ENCODE measurements around the gene ZNF609.
A peak's percentile ranks its signal among the peaks of the same experiment; 100 is the strongest.

Gene ZNF609

GRCh38 chr15:64460206-64460723 lies at the start of gene ZNF609:
Gene ZNF609, plus strand, starts transcription at chr15:64460578. Its CDS starts 38,842 bp downstream, at chr15:64499420.
- peak; percentile 85 to 98 (median 92) for DNase-seq
- intact Hi-C loops (cut with DNase I): loop anchor here (5.0 to 10.0 kb wide), 2 partner anchors 62 to 175 kb away; no protein-coding TSS in a partner anchor

- intact Hi-C loops (cut with DNase I): no loop called here
- DNase-seq: no peak
Observed at GRCh38 chr15:64412216-64412615, 48.2 kb upstream of the ZNF609 start.

GRCh38 chr15:64422697-64423096 lies 37.7 kb upstream of the ZNF609 start:
- intact Hi-C loops (cut with DNase I): no loop called here
- DNase-seq: no peak

GRCh38 chr15:64423970-64424369 lies 36.4 kb upstream of the ZNF609 start:
- intact Hi-C loops (cut with DNase I): no loop called here
- DNase-seq: no peak

GRCh38 chr15:64425221-64425620 lies 35.2 kb upstream of the ZNF609 start:
- DNase-seq: no peak
- intact Hi-C loops (cut with DNase I): no loop called here

GRCh38 chr15:64426845-64427465 lies 33.4 kb upstream of the ZNF609 start:
- intact Hi-C loops (cut with DNase I): loop anchor here (2.0 kb wide), 1 partner anchor 254 kb away; no protein-coding TSS in a partner anchor
- peak in 1 of 10 donors; percentile 58 for DNase-seq

GRCh38 chr15:64429448-64429847 lies 30.9 kb upstream of the ZNF609 start:
- intact Hi-C loops (cut with DNase I): no loop called here
- no peak for DNase-seq

GRCh38 chr15:64430000-64430735 lies 30.2 kb upstream of the ZNF609 start:
- intact Hi-C loops (cut with DNase I): no loop called here
- no peak for DNase-seq

GRCh38 chr15:64437982-64438381 lies 22.4 kb upstream of the ZNF609 start:
- no peak for DNase-seq
- intact Hi-C loops (cut with DNase I): no loop called here

GRCh38 chr15:64438653-64439447 lies 21.5 kb upstream of the ZNF609 start:
- no peak for DNase-seq
- intact Hi-C loops (cut with DNase I): no loop called here

- intact Hi-C loops (cut with DNase I): no loop called here
- no peak for DNase-seq
Observed at GRCh38 chr15:64441852-64442251, 18.5 kb upstream of the ZNF609 start.

GRCh38 chr15:64443016-64443415 lies 17.4 kb upstream of the ZNF609 start:
- intact Hi-C loops (cut with DNase I): no loop called here
- no peak for DNase-seq

GRCh38 chr15:64443747-64444621 lies 16.4 kb upstream of the ZNF609 start:
- intact Hi-C loops (cut with DNase I): no loop called here
- DNase-seq: no peak

GRCh38 chr15:64444836-64445235 lies 15.5 kb upstream of the ZNF609 start:
- no peak for DNase-seq
- intact Hi-C loops (cut with DNase I): no loop called here

GRCh38 chr15:64447536-64448315 lies 12.7 kb upstream of the ZNF609 start:
- intact Hi-C loops (cut with DNase I): no loop called here
- no peak for DNase-seq

GRCh38 chr15:64452988-64453688 lies 7.2 kb upstream of the ZNF609 start:
- DNase-seq: peak in 6 of 10 donors; percentile 34 to 90 (median 62)
- intact Hi-C loops (cut with DNase I): no loop called here

GRCh38 chr15:64453689-64454037 lies 6.7 kb upstream of the ZNF609 start:
- intact Hi-C loops (cut with DNase I): no loop called here
- no peak for DNase-seq

GRCh38 chr15:64454282-64454681 lies 6.1 kb upstream of the ZNF609 start:
- intact Hi-C loops (cut with DNase I): no loop called here
- no peak for DNase-seq

- intact Hi-C loops (cut with DNase I): no loop called here
- DNase-seq: peak in 1 of 10 donors; percentile 29
Observed at GRCh38 chr15:64455961-64456371, 4.4 kb upstream of the ZNF609 start.
